Measurements from ENCODE around the gene DHRS3. TPM values are rescaled to one million over a fixed set of nuclear protein-coding genes. Genes with fewer than 3 reads are reported as not detected.

Gene DHRS3
- polyA plus RNA-seq, 1 donor (not counting 4 experiments of a cell fraction or from before 2014, with no cell fraction given), result 10.7 TPM

DNA sequence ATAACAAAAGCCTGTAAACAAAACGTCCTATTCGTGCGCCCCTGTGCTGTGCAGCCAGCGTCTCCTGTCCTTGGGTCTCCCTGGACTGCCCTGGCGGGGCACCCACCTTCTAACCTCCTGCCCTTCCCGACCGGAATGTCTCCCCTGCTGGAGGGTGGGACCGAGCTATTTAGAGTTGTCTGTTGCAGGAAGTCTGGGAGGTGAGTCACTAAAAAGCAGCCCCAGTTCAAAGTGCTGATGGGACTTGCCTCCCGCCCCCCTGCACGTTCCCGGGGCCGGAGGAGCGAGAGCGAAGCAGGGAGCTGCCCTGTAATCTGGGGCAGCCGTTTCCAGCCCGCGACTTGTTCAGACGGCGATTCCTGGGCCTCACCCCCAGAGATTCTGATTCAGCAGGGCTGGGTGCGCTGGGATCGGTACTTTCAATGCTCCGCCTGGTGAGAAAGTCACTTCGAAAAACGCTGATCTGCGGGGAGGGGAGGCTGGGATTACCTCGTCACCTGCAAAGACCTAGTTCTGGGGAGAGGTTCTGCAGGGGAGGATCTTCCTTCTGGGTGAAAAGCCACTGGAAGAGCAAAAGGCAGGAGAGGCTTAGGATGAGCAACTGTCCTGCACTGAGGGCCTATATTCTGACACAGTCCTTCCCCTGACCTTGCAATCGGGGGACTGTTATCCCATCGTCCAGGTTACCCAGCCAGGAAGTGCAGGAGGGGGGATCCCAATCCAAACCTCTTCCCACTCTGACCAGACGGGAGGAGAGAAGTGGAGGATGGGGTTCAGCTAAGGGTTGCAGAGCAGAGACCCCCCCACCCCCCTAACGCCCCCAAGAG lies 1.2 kb upstream of the DHRS3 start:
- Histone ChIP-seq H3K36me3 (ENCODE audit: control insufficient read depth in 2 of 2, extremely low read depth in 1 of 2, insufficient read depth in 2 of 2, low read length in 2 of 2) (no peaks in the 10 kb centered on the region), H3K9me3 (ENCODE audit: control insufficient read depth, low read depth, low read length) (no peaks in the 10 kb centered on the region), H3K4me2 (ENCODE audit: control insufficient read depth, extremely low read depth, insufficient read depth, low read depth, low read length) (peak overlapping the region; percentile 100), H3K9ac (ENCODE audit: control insufficient read depth, extremely low read depth, insufficient read depth, low read length) (peak overlapping the region; percentile 95), H3K27me3 (ENCODE audit: control insufficient read depth, extremely low read depth, insufficient read depth, low read length) (peaks cover 3% of the 10 kb centered on the region), H3K4me3 (ENCODE audit: control insufficient read depth in 2 of 3, extremely low read depth in 1 of 3, insufficient read depth in 2 of 3, low read depth in 1 of 3, low read length in 3 of 3) (peak overlapping the region; percentile 75 to 88 (median 76)), H2AFZ (ENCODE audit: control insufficient read depth, low read length) (peak overlapping the region; percentile 75), H3K4me1 (ENCODE audit: control insufficient read depth, extremely low read depth, insufficient read depth, low read length) (peaks cover 35% of the 10 kb centered on the region), H3K79me2 (ENCODE audit: control insufficient read depth, insufficient read depth, low read length) (peaks cover 20% of the 10 kb centered on the region), H3K27ac (ENCODE audit: control insufficient read depth, insufficient read depth, low read length) (peak overlapping the region; percentile 100), H4K20me1 (ENCODE audit: control insufficient read depth, extremely low read depth, insufficient read depth, low read length) (no peaks in the 10 kb centered on the region), H3K9me1 (ENCODE audit: control insufficient read depth, extremely low read depth, insufficient read depth, low read length) (peaks cover 2% of the 10 kb centered on the region)
- peak; percentile 85 for DNase-seq (ENCODE audit: low read depth, low spot score)
- no peak for TF ChIP-seq EZH2 (IDR thresholded peaks at IDR 0.05; ENCODE audit: low read length)
- TF ChIP-seq, protein P1, sequence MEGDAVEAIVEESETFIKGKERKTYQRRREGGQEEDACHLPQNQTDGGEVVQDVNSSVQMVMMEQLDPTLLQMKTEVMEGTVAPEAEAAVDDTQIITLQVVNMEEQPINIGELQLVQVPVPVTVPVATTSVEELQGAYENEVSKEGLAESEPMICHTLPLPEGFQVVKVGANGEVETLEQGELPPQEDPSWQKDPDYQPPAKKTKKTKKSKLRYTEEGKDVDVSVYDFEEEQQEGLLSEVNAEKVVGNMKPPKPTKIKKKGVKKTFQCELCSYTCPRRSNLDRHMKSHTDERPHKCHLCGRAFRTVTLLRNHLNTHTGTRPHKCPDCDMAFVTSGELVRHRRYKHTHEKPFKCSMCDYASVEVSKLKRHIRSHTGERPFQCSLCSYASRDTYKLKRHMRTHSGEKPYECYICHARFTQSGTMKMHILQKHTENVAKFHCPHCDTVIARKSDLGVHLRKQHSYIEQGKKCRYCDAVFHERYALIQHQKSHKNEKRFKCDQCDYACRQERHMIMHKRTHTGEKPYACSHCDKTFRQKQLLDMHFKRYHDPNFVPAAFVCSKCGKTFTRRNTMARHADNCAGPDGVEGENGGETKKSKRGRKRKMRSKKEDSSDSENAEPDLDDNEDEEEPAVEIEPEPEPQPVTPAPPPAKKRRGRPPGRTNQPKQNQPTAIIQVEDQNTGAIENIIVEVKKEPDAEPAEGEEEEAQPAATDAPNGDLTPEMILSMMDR (optimal IDR thresholded peaks at IDR 0.05 in 1 of 3, IDR thresholded peaks at IDR 0.05 in 1 of 3, conservative IDR thresholded peaks at IDR 0.05 in 1 of 3; ENCODE audit: extremely low read depth in 1 of 3, insufficient read depth in 2 of 3, low read length in 3 of 3), result no peak
- peak; percentile 46 for FAIRE-seq
- dilution Hi-C loops (cut with MboI; ENCODE audit: extremely low pct_ligation_motif_present, low sequenced_read_pairs), result no loop called here

DNA sequence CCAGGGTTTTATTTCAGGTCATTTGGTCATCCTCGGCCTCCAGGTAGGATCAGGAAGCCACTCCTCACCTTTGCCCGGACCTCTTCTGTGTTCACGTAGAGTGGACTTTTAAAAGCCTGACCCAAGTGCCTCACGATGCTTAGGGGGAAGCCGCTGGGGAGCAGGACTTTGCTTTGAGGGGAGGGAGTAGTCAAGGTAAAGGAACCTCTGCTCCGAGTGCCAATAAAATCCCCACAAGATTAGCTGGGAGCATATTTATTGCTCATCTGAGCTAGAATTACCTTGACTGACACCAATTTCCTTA lies 603 bp upstream of the DHRS3 start:
- TF ChIP-seq, protein P1 (optimal IDR thresholded peaks at IDR 0.05 in 1 of 3, IDR thresholded peaks at IDR 0.05 in 1 of 3, conservative IDR thresholded peaks at IDR 0.05 in 1 of 3; ENCODE audit: extremely low read depth in 1 of 3, insufficient read depth in 2 of 3, low read length in 3 of 3), result no peak
- no peak for TF ChIP-seq EZH2 (IDR thresholded peaks at IDR 0.05; ENCODE audit: low read length)
- peaks cover 23% of the 10 kb centered on the region for H3K79me2 ChIP-seq (ENCODE audit: control insufficient read depth, insufficient read depth, low read length)
- no peaks in the 10 kb centered on the region for H3K36me3 ChIP-seq (ENCODE audit: control insufficient read depth in 2 of 2, extremely low read depth in 1 of 2, insufficient read depth in 2 of 2, low read length in 2 of 2)
- dilution Hi-C loops (cut with MboI; ENCODE audit: extremely low pct_ligation_motif_present, low sequenced_read_pairs), result no loop called here
- FAIRE-seq, result no peak
- peak overlapping the region; percentile 100 for H3K27ac ChIP-seq (ENCODE audit: control insufficient read depth, insufficient read depth, low read length)
- no peak for DNase-seq (ENCODE audit: low read depth, low spot score)
- H3K4me2 ChIP-seq (ENCODE audit: control insufficient read depth, extremely low read depth, insufficient read depth, low read depth, low read length), result peak overlapping the region; percentile 100
- H3K9me3 ChIP-seq (ENCODE audit: control insufficient read depth, low read depth, low read length), result no peaks in the 10 kb centered on the region
- peak overlapping the region; percentile 75 for H2AFZ ChIP-seq (ENCODE audit: control insufficient read depth, low read length)
- H3K9ac ChIP-seq (ENCODE audit: control insufficient read depth, extremely low read depth, insufficient read depth, low read length), result peak overlapping the region; percentile 95
- H3K4me1 ChIP-seq (ENCODE audit: control insufficient read depth, extremely low read depth, insufficient read depth, low read length), result peaks cover 35% of the 10 kb centered on the region
- H3K4me3 ChIP-seq (ENCODE audit: control insufficient read depth in 2 of 3, extremely low read depth in 1 of 3, insufficient read depth in 2 of 3, low read depth in 1 of 3, low read length in 3 of 3), result peak overlapping the region; percentile 75 to 88 (median 76)
- no peaks in the 10 kb centered on the region for H4K20me1 ChIP-seq (ENCODE audit: control insufficient read depth, extremely low read depth, insufficient read depth, low read length)
- H3K27me3 ChIP-seq (ENCODE audit: control insufficient read depth, extremely low read depth, insufficient read depth, low read length), result peaks cover 3% of the 10 kb centered on the region
- H3K9me1 ChIP-seq (ENCODE audit: control insufficient read depth, extremely low read depth, insufficient read depth, low read length), result peaks cover 2% of the 10 kb centered on the region

Data from keratinocyte (primary cell).